ENCODE results near the gene FXYD6. TPM values are rescaled to one million over a fixed set of nuclear protein-coding genes. Genes with fewer than 3 reads are reported as not detected.

The FXYD6 gene
- total and polyA plus RNA-seq, 3 experiments from 2014 or later, result 0.11 TPM; not detected in 2

- no peaks in the 10 kb centered on the region for H3K9me3 Mint-ChIP-seq
- no peak overlapping the region for H3K27ac ChIP-seq (ENCODE audit: low read depth, low read length)
- peaks cover 0 to 2% of the 10 kb centered on the region in 2 donors for H3K27me3 Mint-ChIP-seq
- H3K4me3 Mint-ChIP-seq, result no peak overlapping the region
- H3K36me3 ChIP-seq (ENCODE audit: insufficient read depth, low read length), result no peaks in the 10 kb centered on the region
- no peaks in the 10 kb centered on the region for H3K27me3 ChIP-seq (ENCODE audit: insufficient read depth, low read length, poor library complexity, severe bottlenecking)
- DNase-seq, result peak in 1 of 5 donors; percentile 18
- H3K4me1 Mint-ChIP-seq, result peaks cover 17 to 36% (median 27%) of the 10 kb centered on the region in 3 donors
- ChIA-PET POLR2A (no interaction called here), CTCF (interaction anchor here (1.1 to 6.9 kb wide), 3 partner anchors 13 to 112 kb away, joined by 3 to 35 read pairs (median 22); partner anchors contain the start of gene FXYD2)
- no peak overlapping the region for H3K4me3 ChIP-seq (ENCODE audit: low read length)
- no peak overlapping the region for H3K27ac Mint-ChIP-seq
- H3K9me3 ChIP-seq (ENCODE audit: low read length), result no peaks in the 10 kb centered on the region
- H3K36me3 Mint-ChIP-seq, result no peaks in the 10 kb centered on the region
- peaks cover 9% of the 10 kb centered on the region for H3K4me1 ChIP-seq (ENCODE audit: insufficient read depth, low read length)
Measured at GRCh38 chr11:117835576-117835975, 40.9 kb downstream of the FXYD6 start.

GRCh38 chr11:117834838-117835443 lies 41.5 kb downstream of the FXYD6 start:
- H3K9me3 Mint-ChIP-seq, result no peaks in the 10 kb centered on the region
- ChIA-PET POLR2A (no interaction called here), CTCF (interaction anchor here (1.1 to 6.9 kb wide), 8 partner anchors 8 to 337 kb away, joined by 3 to 35 read pairs (median 12); partner anchors contain the start of gene FXYD2)
- Histone ChIP-seq H3K27ac (ENCODE audit: low read depth, low read length) (no peak overlapping the region), H3K4me3 (ENCODE audit: low read length) (no peak overlapping the region), H3K4me1 (ENCODE audit: insufficient read depth, low read length) (peaks cover 15% of the 10 kb centered on the region), H3K36me3 (ENCODE audit: insufficient read depth, low read length) (no peaks in the 10 kb centered on the region), H3K27me3 (ENCODE audit: insufficient read depth, low read length, poor library complexity, severe bottlenecking) (no peaks in the 10 kb centered on the region), H3K9me3 (ENCODE audit: low read length) (no peaks in the 10 kb centered on the region)
- peaks cover 0 to 4% of the 10 kb centered on the region in 2 donors for H3K27me3 Mint-ChIP-seq
- H3K27ac Mint-ChIP-seq, result peak overlapping the region in 1 of 8 donors; percentile 33
- peaks cover 22 to 43% (median 33%) of the 10 kb centered on the region in 3 donors for H3K4me1 Mint-ChIP-seq
- H3K4me3 Mint-ChIP-seq, result no peak overlapping the region
- DNase-seq, result peak in 1 of 5 donors; percentile 37
- H3K36me3 Mint-ChIP-seq, result no peaks in the 10 kb centered on the region

GRCh38 chr11:117834068-117834810 lies 42.2 kb downstream of the FXYD6 start:
- Histone ChIP-seq H3K9me3 (ENCODE audit: low read length) (no peaks in the 10 kb centered on the region), H3K4me1 (ENCODE audit: insufficient read depth, low read length) (peaks cover 21% of the 10 kb centered on the region), H3K27me3 (ENCODE audit: insufficient read depth, low read length, poor library complexity, severe bottlenecking) (no peaks in the 10 kb centered on the region), H3K27ac (ENCODE audit: low read depth, low read length) (no peak overlapping the region), H3K4me3 (ENCODE audit: low read length) (no peak overlapping the region), H3K36me3 (ENCODE audit: insufficient read depth, low read length) (no peaks in the 10 kb centered on the region)
- Mint-ChIP-seq H3K9me3 (no peaks in the 10 kb centered on the region), H3K4me3 (no peak overlapping the region), H3K4me1 (peaks cover 28 to 50% (median 35%) of the 10 kb centered on the region in 3 donors), H3K36me3 (no peaks in the 10 kb centered on the region), H3K27me3 (peaks cover 0 to 4% of the 10 kb centered on the region in 2 donors), H3K27ac (peak overlapping the region in 1 of 8 donors; percentile 89)
- ChIA-PET POLR2A (interaction anchor here (0.6 kb wide), 1 partner anchor 848 kb away, joined by 3 read pairs; no protein-coding TSS in a partner anchor), CTCF (interaction anchor here (1.1 to 6.9 kb wide), 8 partner anchors 9 to 338 kb away, joined by 3 to 35 read pairs (median 12); partner anchors contain the start of gene FXYD2)
- peak in 1 of 5 donors; percentile 29 for DNase-seq

GRCh38 chr11:117833401-117833891 lies 43.0 kb downstream of the FXYD6 start:
- H3K9me3 Mint-ChIP-seq, result no peaks in the 10 kb centered on the region
- no peak overlapping the region for H3K27ac Mint-ChIP-seq
- H3K4me3 Mint-ChIP-seq, result peak overlapping the region in 1 of 7 donors; percentile 40

GRCh38 chr11:117832511-117832910 lies 43.9 kb downstream of the FXYD6 start:
- Histone ChIP-seq H3K27ac (ENCODE audit: low read depth, low read length) (no peak overlapping the region), H3K4me1 (ENCODE audit: insufficient read depth, low read length) (peaks cover 39% of the 10 kb centered on the region), H3K4me3 (ENCODE audit: low read length) (no peak overlapping the region), H3K36me3 (ENCODE audit: insufficient read depth, low read length) (no peaks in the 10 kb centered on the region), H3K9me3 (ENCODE audit: low read length) (no peaks in the 10 kb centered on the region), H3K27me3 (ENCODE audit: insufficient read depth, low read length, poor library complexity, severe bottlenecking) (no peaks in the 10 kb centered on the region)
- Mint-ChIP-seq H3K4me1 (peaks cover 36 to 56% (median 39%) of the 10 kb centered on the region in 3 donors), H3K27ac (peak overlapping the region in 4 of 8 donors; percentile 44 to 83 (median 63)), H3K27me3 (peaks cover 0 to 3% of the 10 kb centered on the region in 2 donors), H3K36me3 (no peaks in the 10 kb centered on the region), H3K9me3 (no peaks in the 10 kb centered on the region), H3K4me3 (peak overlapping the region in 1 of 7 donors; percentile 85)
- ChIA-PET POLR2A (interaction anchor here (0.6 kb wide), 1 partner anchor 216 kb away, joined by 3 read pairs; no protein-coding TSS in a partner anchor), CTCF (interaction anchor here (1.4 to 6.9 kb wide), 7 partner anchors 10 to 221 kb away, joined by 3 to 35 read pairs (median 12); partner anchors contain the start of gene FXYD2)
- DNase-seq, result no peak

More at GRCh38 chr11:117833401-117833891, 43.0 kb downstream of the FXYD6 start:
- Histone ChIP-seq H3K27ac (ENCODE audit: low read depth, low read length) (no peak overlapping the region), H3K36me3 (ENCODE audit: insufficient read depth, low read length) (no peaks in the 10 kb centered on the region), H3K9me3 (ENCODE audit: low read length) (no peaks in the 10 kb centered on the region), H3K27me3 (ENCODE audit: insufficient read depth, low read length, poor library complexity, severe bottlenecking) (no peaks in the 10 kb centered on the region), H3K4me3 (ENCODE audit: low read length) (no peak overlapping the region), H3K4me1 (ENCODE audit: insufficient read depth, low read length) (peaks cover 29% of the 10 kb centered on the region)
- Mint-ChIP-seq H3K36me3 (no peaks in the 10 kb centered on the region), H3K4me1 (peaks cover 35 to 54% (median 35%) of the 10 kb centered on the region in 3 donors), H3K27me3 (peaks cover 0 to 4% of the 10 kb centered on the region in 2 donors)
- POLR2A ChIA-PET, result interaction anchor here (0.6 kb wide), 1 partner anchor 847 kb away, joined by 3 read pairs; no protein-coding TSS in a partner anchor
- peak in 1 of 5 donors; percentile 39 for DNase-seq
- CTCF ChIA-PET, result interaction anchor here (1.4 to 6.9 kb wide), 7 partner anchors 10 to 220 kb away, joined by 3 to 35 read pairs (median 12); partner anchors contain the start of gene FXYD2

- H3K36me3 Mint-ChIP-seq, result no peaks in the 10 kb centered on the region
- Histone ChIP-seq H3K9me3 (ENCODE audit: low read length) (no peaks in the 10 kb centered on the region), H3K4me1 (ENCODE audit: insufficient read depth, low read length) (peaks cover 41% of the 10 kb centered on the region), H3K27ac (ENCODE audit: low read depth, low read length) (no peak overlapping the region), H3K27me3 (ENCODE audit: insufficient read depth, low read length, poor library complexity, severe bottlenecking) (no peaks in the 10 kb centered on the region), H3K4me3 (ENCODE audit: low read length) (no peak overlapping the region), H3K36me3 (ENCODE audit: insufficient read depth, low read length) (no peaks in the 10 kb centered on the region)
- peak overlapping the region in 1 of 7 donors; percentile 85 for H3K4me3 Mint-ChIP-seq
- ChIA-PET CTCF (interaction anchor here (1.0 to 6.9 kb wide), 6 partner anchors 9 to 221 kb away, joined by 3 to 35 read pairs (median 17); partner anchors contain the start of gene FXYD2), POLR2A (interaction anchor here (0.6 kb wide), 1 partner anchor 11 kb away, joined by 4 read pairs; no protein-coding TSS in a partner anchor)
- H3K9me3 Mint-ChIP-seq, result no peaks in the 10 kb centered on the region
- DNase-seq, result peak in 1 of 5 donors; percentile 32
- peak overlapping the region in 3 of 8 donors; percentile 64 to 95 (median 86) for H3K27ac Mint-ChIP-seq
- H3K27me3 Mint-ChIP-seq, result peaks cover 0 to 2% of the 10 kb centered on the region in 2 donors
- peaks cover 39 to 58% (median 42%) of the 10 kb centered on the region in 3 donors for H3K4me1 Mint-ChIP-seq
Measured at GRCh38 chr11:117831661-117832415, 44.6 kb downstream of the FXYD6 start.
